Measurements from ENCODE around the gene CD200. TPM values are rescaled to one million over a fixed set of nuclear protein-coding genes. Genes with fewer than 3 reads are reported as not detected.

Gene CD200
- total and polyA plus RNA-seq, 2 of the 4 experiments (the other 2 are of a cell fraction): 1.1 to 1.7 TPM

DNA sequence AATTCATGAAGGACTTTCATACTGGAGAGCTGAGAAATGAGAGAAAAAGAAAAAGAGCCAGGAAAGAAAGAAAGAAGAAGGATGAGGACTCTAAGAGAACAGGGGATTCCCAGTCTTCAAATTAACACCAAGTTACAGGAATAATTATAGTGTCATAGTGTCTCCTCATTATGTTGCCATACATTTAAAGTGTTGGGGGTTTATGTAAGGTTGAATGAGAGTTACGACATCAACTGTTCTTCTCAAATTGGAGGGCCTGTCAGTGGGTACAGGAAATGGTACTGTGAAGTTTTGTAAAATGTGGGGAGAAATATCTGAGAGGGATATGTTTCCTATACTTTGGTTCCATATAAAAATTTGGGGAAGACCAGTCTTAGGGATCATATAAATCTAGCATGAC lies 12.3 kb upstream of the CD200 start:
- in situ Hi-C loops (cut with MboI; ENCODE audit: low sequenced_read_pairs): loop anchor here (25.0 kb wide), 1 partner anchor 667 kb away; the partner anchor contains the start of genes CD200R1 and GTPBP8

More for the DNA sequence above, 12.3 kb upstream of the CD200 start:
- no peaks in the 10 kb centered on the region for H3K36me3 ChIP-seq (ENCODE audit: control insufficient read depth, insufficient read depth, low read length)
- H3K9ac ChIP-seq (ENCODE audit: low read depth, low read length): no peak overlapping the region
- no peak overlapping the region for H3K27ac ChIP-seq (ENCODE audit: insufficient read depth, low read length)
- H4K91ac ChIP-seq (ENCODE audit: insufficient read depth, low read depth, low read length): no peak overlapping the region
- no peak overlapping the region for H3K4ac ChIP-seq (ENCODE audit: low read depth, low read length)
- H4K20me1 ChIP-seq (ENCODE audit: insufficient read depth, low read length): no peaks in the 10 kb centered on the region
- no peak overlapping the region for H2AK9ac ChIP-seq (replicated peaks; ENCODE audit: low read depth, low read length, poor library complexity)
- no peak overlapping the region for H2AFZ ChIP-seq (replicated peaks; ENCODE audit: low read length, poor library complexity)
- no peak overlapping the region for H3K4me2 ChIP-seq (ENCODE audit: low read depth, low read length)
- H3K9me1 ChIP-seq (ENCODE audit: insufficient read depth, low read length): no peaks in the 10 kb centered on the region
- no peak overlapping the region for H2BK15ac ChIP-seq (ENCODE audit: low read depth, low read length)
- H2BK5ac ChIP-seq (ENCODE audit: low read depth, low read length, poor library complexity, severe bottlenecking): no peak overlapping the region
- intact Hi-C loops (cut with micrococcal nuclease) (no loop called here), dilution Hi-C loops (cut with HindIII; ENCODE audit: low sequenced_read_pairs, unreplicated experiment) (loop anchor here (25.0 kb wide), 1 partner anchor 192 kb away; no protein-coding TSS in a partner anchor)
- no peak overlapping the region for H3K4me3 ChIP-seq (ENCODE audit: insufficient read depth, low read depth, low read length)
- WGBS, 2 experiments (ENCODE audit: extremely low coverage in 2 of 2, insufficient read length in 1 of 2): no CpG with 5 or more reads among the region's 1 CpG
- no peak overlapping the region for H2AK5ac ChIP-seq (ENCODE audit: low read depth, low read length)
- DNase-seq: no peak
- no TSS peak for BruUV-seq (replicated peaks)
- no peaks in the 10 kb centered on the region for H3K4me1 ChIP-seq (ENCODE audit: control insufficient read depth, insufficient read depth, low read length)
- H3K79me1 ChIP-seq (ENCODE audit: low read depth in 1 of 2, low read length in 2 of 2): no peaks in the 10 kb centered on the region
- no peak overlapping the region for H4K5ac ChIP-seq (ENCODE audit: low read depth, low read length)
- TF ChIP-seq, protein P1, sequence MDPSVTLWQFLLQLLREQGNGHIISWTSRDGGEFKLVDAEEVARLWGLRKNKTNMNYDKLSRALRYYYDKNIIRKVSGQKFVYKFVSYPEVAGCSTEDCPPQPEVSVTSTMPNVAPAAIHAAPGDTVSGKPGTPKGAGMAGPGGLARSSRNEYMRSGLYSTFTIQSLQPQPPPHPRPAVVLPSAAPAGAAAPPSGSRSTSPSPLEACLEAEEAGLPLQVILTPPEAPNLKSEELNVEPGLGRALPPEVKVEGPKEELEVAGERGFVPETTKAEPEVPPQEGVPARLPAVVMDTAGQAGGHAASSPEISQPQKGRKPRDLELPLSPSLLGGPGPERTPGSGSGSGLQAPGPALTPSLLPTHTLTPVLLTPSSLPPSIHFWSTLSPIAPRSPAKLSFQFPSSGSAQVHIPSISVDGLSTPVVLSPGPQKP (IDR thresholded peaks at IDR 0.05; ENCODE audit: borderline replicate concordance, low read depth, low read length): no peak
- TF ChIP-seq POLR2A (IDR thresholded peaks at IDR 0.05; ENCODE audit: low read depth, low read length): no peak
- no peak for TF ChIP-seq MAFK (IDR thresholded peaks at IDR 0.05; ENCODE audit: low read depth, low read length)
- TF ChIP-seq SMC3 (IDR thresholded peaks at IDR 0.05; ENCODE audit: low read depth, low read length): no peak
- no peak for TF ChIP-seq NFE2L2 (IDR thresholded peaks at IDR 0.05; ENCODE audit: low read depth, low read length)
- no peak for TF ChIP-seq USF2 (IDR thresholded peaks at IDR 0.05; ENCODE audit: low read depth, low read length)
- TF ChIP-seq MAZ (IDR thresholded peaks at IDR 0.05; ENCODE audit: borderline replicate concordance, low read depth, low read length): no peak
- TF ChIP-seq RFX5 (IDR thresholded peaks at IDR 0.05; ENCODE audit: low read depth, low read length): no peak
- no peak for TF ChIP-seq MXI1 (IDR thresholded peaks at IDR 0.05; ENCODE audit: borderline replicate concordance, low read depth, low read length)
- TF ChIP-seq, protein P2, sequence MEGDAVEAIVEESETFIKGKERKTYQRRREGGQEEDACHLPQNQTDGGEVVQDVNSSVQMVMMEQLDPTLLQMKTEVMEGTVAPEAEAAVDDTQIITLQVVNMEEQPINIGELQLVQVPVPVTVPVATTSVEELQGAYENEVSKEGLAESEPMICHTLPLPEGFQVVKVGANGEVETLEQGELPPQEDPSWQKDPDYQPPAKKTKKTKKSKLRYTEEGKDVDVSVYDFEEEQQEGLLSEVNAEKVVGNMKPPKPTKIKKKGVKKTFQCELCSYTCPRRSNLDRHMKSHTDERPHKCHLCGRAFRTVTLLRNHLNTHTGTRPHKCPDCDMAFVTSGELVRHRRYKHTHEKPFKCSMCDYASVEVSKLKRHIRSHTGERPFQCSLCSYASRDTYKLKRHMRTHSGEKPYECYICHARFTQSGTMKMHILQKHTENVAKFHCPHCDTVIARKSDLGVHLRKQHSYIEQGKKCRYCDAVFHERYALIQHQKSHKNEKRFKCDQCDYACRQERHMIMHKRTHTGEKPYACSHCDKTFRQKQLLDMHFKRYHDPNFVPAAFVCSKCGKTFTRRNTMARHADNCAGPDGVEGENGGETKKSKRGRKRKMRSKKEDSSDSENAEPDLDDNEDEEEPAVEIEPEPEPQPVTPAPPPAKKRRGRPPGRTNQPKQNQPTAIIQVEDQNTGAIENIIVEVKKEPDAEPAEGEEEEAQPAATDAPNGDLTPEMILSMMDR (conservative IDR thresholded peaks at IDR 0.05; ENCODE audit: low read depth, low read length): no peak
- TF ChIP-seq CHD1 (IDR thresholded peaks at IDR 0.05; ENCODE audit: low read depth, low read length): no peak
- TF ChIP-seq BHLHE40 (IDR thresholded peaks at IDR 0.05; ENCODE audit: low read depth, low read length): no peak
- no peak for TF ChIP-seq CEBPB (IDR thresholded peaks at IDR 0.05; ENCODE audit: low read depth, low read length)
- H2BK120ac ChIP-seq (ENCODE audit: low read depth, low read length): no peak overlapping the region
- H3K9me3 ChIP-seq (ENCODE audit: control insufficient read depth, insufficient read depth, low read length): 0 out of 2 replicates have a peak, but pooled peaks cover 2% of the 10 kb centered on the region
- H3K18ac ChIP-seq (ENCODE audit: low read depth, low read length): no peak overlapping the region
- ChIA-PET CTCF (no interaction called here), POLR2A (ENCODE audit: unreplicated experiment) (no interaction called here)
- peaks cover 10% of the 10 kb centered on the region for H3K27me3 ChIP-seq (ENCODE audit: control insufficient read depth, insufficient read depth, low read length)
- no peak overlapping the region for H4K8ac ChIP-seq (ENCODE audit: low read depth in 2 of 2, low read length in 2 of 2)
- no peak for ATAC-seq (ENCODE audit: low read depth)
- H3K23ac ChIP-seq (ENCODE audit: low read depth, low read length): no peak overlapping the region
- no peak overlapping the region for H3K14ac ChIP-seq (replicated peaks; ENCODE audit: low read depth, low read length)
- no peak overlapping the region for H3K56ac ChIP-seq (ENCODE audit: extremely low read depth, insufficient read depth, low read length)
- H2BK20ac ChIP-seq (ENCODE audit: low read depth, low read length): no peak overlapping the region

Measured in IMR-90 (cell line).